ENCODE measurements around the gene GRIK4.

GRIK4 gene

DNA sequence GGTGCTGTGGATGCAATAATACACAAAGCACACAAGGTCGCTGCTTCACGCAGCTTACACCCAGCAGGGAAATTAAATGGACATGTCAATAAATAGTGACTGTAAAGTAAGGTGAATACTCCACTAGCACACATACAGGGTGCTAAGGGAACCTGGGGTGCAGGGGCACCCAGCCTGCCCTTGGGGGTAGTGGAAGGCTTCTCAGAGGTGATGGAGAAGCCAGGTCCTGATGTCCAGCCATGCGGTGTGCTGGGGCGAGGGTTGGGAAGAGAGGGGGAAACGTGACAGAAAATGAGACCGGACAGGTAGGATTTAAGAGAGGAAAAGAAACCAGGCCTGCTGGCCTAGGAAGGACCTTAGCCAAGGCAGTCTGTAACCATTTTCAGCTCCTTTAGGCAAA, 200.5 kb downstream of the GRIK4 start:
- no peak for DNase-seq

DNA sequence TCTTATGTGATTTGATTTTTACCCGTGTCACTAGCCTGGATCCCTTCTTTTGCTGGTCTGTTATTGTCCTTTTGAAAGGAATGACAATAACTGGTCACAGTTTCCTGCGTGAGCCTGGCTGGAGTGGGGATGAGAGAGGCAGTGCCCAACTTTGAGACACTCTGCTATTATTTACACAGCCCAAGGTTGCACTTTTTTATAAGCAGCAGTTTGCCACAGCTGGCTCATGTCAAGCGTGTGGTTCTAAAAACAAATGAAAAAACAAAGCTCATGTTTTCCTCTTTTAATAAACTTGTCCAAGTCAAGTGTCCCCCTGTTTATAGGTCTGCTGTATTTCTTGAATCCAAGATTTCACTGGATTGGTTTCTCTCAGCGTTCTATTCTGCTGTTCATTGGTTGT, 201.3 kb downstream of the GRIK4 start:
- no peak for DNase-seq

DNA sequence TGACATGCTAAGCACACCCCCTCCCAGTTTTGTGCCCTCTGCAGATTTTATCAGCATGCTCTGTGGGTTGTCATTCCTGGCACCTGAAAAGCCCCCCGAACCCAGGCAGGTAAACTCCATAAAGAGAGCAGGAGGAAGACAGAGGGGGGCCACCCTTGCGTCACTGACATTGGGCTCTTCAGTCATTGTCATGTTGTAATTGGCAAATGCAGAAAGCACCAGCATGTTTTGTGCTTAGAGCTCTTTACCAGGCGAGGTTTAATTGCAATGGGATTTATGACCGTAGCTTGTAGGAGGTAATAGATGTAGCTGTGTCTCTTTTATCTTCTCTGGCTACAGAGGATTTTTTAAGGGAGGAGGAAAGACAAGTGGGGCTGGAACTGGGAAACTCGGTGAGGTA, 201.7 kb downstream of the GRIK4 start:
- no peak for DNase-seq

GRCh38 chr11:120714438-120714837, 202.9 kb downstream of the GRIK4 start:
- no peak for DNase-seq

DNA sequence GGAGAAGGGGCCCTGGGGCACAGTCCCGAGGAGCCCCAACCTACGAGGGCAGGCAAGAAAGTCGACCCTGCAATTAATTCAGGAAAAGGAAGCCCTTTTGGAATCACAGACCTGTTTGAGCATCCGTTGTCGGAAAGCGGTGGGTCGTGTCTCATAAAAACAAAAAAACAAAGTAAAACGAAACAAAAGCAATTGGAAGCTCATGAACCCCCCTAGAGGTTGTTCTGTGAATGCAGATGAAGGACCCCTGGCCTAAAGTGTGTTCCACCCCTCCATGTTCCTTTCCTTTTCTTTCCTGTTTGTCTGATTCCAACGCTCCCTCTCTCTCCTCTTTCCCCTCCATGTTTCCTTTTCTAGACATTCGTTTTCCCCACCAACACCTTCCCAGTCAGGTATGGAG, 203.7 kb downstream of the GRIK4 start:
- no peak for DNase-seq

DNA sequence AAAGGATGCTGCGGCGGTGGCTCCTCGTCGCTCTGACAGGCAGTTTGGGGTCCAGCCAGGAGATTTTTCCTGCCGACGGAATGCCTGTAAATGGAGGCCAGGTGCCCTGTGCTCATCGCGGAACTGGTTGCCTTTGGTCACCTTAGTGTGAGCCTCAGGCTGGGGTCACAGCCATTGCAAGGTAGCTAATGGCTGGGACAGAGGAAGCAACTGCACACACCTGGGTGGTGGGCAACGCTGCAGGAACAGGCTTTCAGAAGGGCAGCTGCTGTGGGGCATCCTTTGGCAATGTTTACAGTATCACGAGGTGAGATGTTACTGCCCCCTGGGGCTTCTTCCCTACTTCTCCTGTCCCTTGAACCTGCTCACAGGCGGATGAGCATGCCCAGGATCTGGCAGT, 205.5 kb downstream of the GRIK4 start:
- DNase-seq = no peak

- DNase-seq = no peak
Observed at GRCh38 chr11:120717623-120718022, 206.1 kb downstream of the GRIK4 start.

DNA sequence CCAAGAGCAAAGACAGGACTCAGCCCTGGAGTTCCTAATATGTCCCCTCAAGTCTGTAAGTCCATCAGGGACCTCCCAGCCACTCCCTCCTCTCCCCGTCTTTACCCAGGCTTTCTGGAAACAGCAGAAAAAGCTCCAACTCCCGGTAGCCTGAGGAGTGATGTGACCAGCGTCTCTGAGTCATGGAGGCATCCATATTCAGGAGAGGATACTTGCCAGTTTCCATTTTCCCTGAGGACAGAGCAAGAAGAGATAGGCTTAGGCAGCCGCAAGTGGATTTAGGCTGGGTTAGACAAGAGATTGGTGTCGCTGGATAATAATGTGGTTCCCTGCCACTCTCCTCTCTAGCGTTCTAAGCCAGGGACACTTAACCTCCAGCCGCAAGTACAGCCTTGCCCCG, 206.6 kb downstream of the GRIK4 start:
- no peak for DNase-seq

DNA sequence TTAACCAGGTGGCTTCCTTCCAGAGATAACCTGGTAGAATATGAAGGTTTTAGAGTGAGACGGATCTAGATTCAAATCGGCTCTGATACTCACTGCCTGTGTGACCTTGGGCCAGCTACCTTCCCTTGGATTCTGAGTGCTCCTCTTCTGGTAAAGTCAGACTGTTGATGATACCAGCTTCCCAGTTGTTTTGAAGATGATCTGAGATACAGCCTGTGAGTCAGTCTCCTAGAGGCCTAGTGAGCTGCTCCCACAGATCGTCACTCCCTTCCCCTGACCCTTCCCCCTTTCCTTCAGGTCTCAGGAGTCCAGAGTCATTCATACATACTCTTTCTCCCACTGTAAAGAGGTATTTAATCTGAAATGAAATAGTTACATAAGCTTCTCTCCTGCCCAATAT, 207.8 kb downstream of the GRIK4 start:
- no peak for DNase-seq

DNA sequence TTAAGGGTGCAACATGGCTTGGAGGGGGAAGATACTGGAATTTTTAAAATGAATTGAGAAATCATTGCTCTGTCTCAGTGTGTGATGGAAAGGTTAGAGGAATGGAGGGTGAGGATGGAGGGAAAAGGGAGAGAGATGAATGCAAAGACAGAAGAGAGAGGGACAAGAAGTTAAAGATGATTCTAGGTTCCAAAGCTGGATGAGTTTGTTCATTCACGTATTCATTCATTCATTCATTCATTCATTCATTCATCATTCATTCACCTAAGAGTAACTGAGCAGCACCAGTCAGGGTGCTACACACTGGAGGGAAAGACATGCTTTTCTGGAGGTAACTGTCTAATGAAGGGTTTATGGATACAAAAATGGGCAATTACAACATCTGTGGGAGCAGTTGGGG, 209.2 kb downstream of the GRIK4 start:
- DNase-seq = no peak

DNA sequence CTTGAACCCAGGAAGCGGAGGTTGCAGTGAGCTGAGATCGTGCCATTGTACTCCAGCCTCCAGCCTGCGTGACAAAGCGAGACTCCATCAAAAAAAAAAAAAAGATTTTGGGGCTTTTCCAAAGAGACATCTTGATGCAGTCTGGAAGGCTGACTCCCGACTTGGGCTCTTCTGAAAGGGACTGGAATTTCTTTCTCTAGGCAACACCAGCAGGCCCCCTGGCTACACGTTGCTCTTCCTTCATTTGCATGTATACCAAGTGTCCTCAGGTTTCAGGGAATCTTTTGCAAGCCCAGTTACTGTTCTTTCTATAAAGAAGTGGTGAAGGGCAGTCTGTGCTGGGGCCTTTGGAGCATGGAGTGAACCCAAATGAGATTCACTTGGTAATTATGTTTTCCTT, 211.0 kb downstream of the GRIK4 start:
- no peak for DNase-seq

DNA sequence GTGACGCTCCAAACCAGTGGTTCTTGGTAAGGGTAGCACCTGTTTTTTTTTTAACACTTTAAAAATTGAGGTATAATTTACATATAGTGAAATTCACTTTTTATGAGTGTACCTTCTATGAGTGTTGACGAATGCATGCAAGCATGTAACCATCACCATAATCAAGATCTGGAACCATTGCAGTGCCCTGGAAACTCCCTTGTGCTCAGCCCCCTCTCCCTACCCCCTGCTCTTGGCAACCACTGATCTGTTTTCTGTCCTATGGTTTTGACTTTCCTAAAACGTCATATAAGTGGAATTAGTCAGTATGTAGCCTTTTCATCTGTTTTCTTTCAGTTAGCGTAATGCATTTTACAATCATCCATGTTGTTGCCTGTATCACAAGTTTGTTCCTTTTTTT, 212.2 kb downstream of the GRIK4 start:
- DNase-seq = no peak

- DNase-seq = no peak
Observed at GRCh38 chr11:120727752-120728151, 216.2 kb downstream of the GRIK4 start.

DNA sequence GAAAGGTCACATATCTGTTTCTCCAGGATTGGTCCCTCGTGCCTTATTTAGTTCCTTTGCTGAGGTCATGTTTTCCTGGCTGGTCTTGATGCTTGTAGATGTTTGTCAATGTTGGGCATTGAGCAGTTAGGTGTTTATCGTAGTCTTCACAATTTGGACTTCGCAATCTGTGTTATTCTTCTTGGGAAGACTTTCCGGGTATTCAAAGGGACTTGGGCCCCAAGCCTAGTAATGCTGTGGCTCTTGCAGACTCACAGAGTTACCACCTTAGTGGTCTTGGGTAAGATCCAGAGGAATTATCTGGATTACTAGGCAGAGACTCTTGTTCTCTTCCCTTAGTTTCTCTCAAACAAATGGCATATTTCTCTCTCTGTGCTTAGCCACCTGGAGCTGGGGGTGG, 223.5 kb downstream of the GRIK4 start:
- DNase-seq = no peak

DNA sequence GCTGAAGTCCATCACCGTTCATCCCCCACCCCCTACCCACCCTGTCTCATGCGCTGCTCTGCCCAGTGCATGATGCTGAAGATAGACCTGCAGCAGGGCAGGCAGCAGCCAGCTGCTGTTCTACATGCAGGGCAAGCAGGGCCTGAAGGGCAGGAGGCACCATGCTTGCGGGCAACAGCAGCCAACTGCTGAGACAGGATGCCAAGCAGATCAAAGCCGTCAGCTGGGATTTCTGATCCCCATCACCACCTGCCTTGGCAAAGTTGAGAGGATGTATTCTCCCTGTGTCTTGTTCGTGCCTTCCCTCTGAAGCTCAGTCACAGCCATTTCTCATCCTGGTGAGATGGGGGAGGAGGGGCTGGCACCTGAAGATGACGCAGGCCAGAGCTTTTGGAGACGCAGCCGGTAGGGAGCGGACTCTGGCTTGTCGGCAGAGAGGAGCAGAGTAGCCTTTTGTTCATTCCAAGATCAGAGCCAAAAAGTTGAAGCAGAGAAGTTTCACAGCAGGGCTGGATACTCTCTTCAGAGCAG, 227.0 kb downstream of the GRIK4 start:
- no peak for DNase-seq

DNA sequence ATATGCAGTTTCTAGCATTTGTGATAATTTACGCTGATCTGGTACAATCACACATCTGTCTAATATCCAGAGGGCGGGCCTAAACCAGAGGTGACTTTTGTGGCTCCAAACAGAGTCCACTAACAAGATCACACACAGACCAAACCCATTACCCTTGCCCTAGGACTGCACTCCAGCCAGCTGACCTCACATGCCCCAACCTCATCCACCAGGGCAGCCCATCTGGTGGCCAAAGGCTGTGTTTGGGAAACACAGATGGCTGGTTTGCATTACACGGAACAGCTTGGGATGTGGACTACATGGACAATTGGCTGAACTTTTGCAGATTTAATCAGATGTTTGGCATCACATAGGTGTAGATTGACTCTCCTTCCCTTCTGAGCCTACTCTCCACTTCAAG, 228.2 kb downstream of the GRIK4 start:
- no peak for DNase-seq

DNA sequence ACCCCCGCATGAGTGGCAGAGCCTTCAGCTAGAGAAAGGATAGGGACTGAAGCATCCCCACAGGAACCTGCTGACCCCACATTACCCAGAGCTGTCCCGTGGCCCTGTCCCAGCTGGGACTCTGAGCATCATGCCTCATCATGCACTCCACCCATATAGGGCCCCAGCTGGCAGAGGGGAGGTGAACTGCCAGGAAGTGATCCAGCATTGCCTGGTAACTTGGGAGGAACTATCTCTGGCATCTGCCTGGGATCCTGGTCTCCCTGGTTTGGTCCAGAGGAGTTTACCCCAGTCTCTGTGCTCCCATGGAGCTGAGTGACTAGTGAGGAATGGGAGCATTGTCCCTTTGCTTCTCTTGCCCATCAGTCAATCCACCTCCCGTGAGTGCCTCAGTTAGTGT, 228.8 kb downstream of the GRIK4 start:
- no peak for DNase-seq

DNA sequence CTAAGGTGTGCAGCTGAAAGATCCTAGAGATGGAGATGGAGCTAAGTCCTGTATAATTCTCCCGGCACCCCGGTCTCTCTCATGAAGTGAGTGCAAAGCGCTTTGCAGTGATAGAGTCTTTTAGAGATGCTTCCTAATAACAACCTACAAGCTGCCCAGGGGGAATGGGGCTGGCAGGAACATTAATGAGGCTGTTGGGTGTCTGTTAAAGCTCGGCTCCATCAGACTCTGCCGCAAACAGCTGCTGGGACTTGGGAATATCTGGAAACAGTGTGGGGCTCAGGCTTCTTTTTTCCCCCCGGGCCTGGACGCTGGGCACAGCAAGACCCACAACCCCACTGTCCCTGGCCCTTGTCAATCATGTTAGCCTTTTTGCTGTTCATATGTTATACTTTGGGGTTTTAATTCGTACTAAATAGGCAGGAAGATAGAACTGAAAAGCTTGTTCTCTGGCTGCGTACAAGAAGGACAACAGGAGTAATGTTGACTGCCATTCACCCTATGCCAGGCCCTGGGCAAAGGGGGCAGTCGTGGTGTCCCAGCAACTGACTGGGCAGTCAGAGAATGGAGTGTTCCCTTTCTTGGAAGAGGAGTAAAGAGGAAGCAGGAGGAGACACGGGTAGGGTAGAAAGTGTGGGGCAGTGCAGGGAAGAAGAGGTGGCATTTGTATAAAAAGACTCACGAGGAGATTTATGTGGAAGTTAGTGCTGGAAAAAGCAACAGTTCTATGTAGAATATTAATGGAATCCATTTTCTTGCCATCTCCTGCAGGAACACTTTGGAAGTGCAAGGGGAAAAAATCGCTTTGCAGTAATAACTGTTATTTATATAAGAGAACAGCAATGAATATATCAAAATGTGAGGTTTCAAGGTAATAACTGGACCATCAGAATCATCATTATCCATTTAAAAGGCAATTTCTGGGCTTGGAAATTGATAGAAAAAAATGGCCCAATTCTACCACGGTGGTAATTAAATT, 232.8 kb downstream of the GRIK4 start:
- no peak for DNase-seq

GRCh38 chr11:120746376-120746775, 234.8 kb downstream of the GRIK4 start:
- DNase-seq = no peak

GRCh38 chr11:120746836-120747609, 235.5 kb downstream of the GRIK4 start:
- no peak for DNase-seq

GRCh38 chr11:120747850-120748814, 236.6 kb downstream of the GRIK4 start:
- DNase-seq = no peak

GRCh38 chr11:120749395-120749794, 237.8 kb downstream of the GRIK4 start:
- no peak for DNase-seq
